Heart right ventricle (tissue), 16 donors: Measurements from ENCODE around the gene CNTN2. TPM values are rescaled to one million over a fixed set of nuclear protein-coding genes. Genes with fewer than 3 reads are reported as not detected.

ENCODE experiments used
- ATAC-seq, 8 donors: fragments of 200-7000 bp; cut with Tn5 transposase; one replicate each; pipeline ENCODE4 v1.9.1; 2020; ENCODE audit warnings: mild to moderate bottlenecking in 8 of 8, moderate library complexity in 8 of 8, moderate number of reproducible peaks in 1 of 8
- DNase-seq, 2 donors: peaks; one replicate each; pipeline ENCODE4 v3.0.0-alpha.2; 2020
- H3K27ac ChIP-seq, 10 donors: fragments of 200-600 bp; sonication (generic) in 2 of 10; one replicate each; pipeline versions ENCODE4 v1.5.0 to v1.8.0; 2020 to 2022; ENCODE audit warnings: mild to moderate bottlenecking in 3 of 10
- H3K27me3 ChIP-seq, 7 donors: fragments of 200-600 bp; one replicate each; pipeline ENCODE4 v1.8.0; 2021 to 2022; ENCODE audit warnings: mild to moderate bottlenecking in 2 of 7
- H3K36me3 ChIP-seq, 9 donors: fragments of 200-600 bp; sonication (generic) in 1 of 9; one replicate each; pipeline versions ENCODE4 v1.5.0 to v1.8.0; 2020 to 2022; ENCODE audit warnings: mild to moderate bottlenecking in 2 of 9
- H3K4me1 ChIP-seq, 9 donors: fragments of 200-600 bp; sonication (generic) in 1 of 9; one replicate each; pipeline versions ENCODE4 v1.5.0 to v1.8.0; 2020 to 2022; ENCODE audit warnings: mild to moderate bottlenecking in 4 of 9
- H3K4me3 ChIP-seq, 10 donors: fragments of 200-600 bp; sonication (generic) in 2 of 10; one replicate each; pipeline versions ENCODE4 v1.5.0 to v1.8.0; 2020 to 2022; ENCODE audit warnings: mild to moderate bottlenecking in 7 of 10, moderate library complexity in 2 of 10
- H3K9me3 ChIP-seq, 11 donors: fragments of 200-600 bp in 10 of 11; sonication (generic) in 2 of 11; one replicate each; pipeline versions ENCODE4 v1.5.0 to v1.8.0; 2013 to 2022; ENCODE audit warnings: mild to moderate bottlenecking in 2 of 11, control low read depth in 1 of 11, moderate library complexity in 1 of 11
- WGBS, 2 donors: extraction: QIAGEN DNeasy Blood & Tissue Kit; methylation state at CpG; one replicate each; pipeline ENCODE4 v1.1.7; 2013; ENCODE audit warnings: inconsistent platforms in 1 of 2; 5-methylcytosine and 5-hydroxymethylcytosine counted together
- intact Hi-C, 10 donors: fragments of 100-400 bp; cut with DNase I; formaldehyde crosslinking; loops; one replicate each; pipeline versions ENCODE4 v1.11.1 to v1.14.2; 2022
- polyA plus RNA-seq, 2 donors: library from polyadenylated mRNA; stranded (reverse); fragments of 200-250 nt; gene quantifications; one replicate each; pipeline ENCODE4 v1.2.3, GENCODE V29; 2013
- total RNA-seq, 10 donors: library from RNA; stranded (reverse); fragmentation: NEBNext Ultra II Directional in 3 of 10; extraction: Animal tissue kit (Norgen Biotek cat#: 25700) in 3 of 10; gene quantifications; one replicate each; pipeline versions ENCODE4 v1.2.1 to v1.2.4, GENCODE V29; 2021 to 2023
- TF ChIP-seq, protein P1 (sequence below), 9 donors: fragments of 200-600 bp; sonication (generic) in 2 of 9; IDR thresholded peaks; one replicate each; pipeline versions ENCODE4 v1.5.0 to v1.8.0; 2021 to 2022; ENCODE audit warnings: antibody characterized with exemption in 9 of 9, mild to moderate bottlenecking in 5 of 9, moderate library complexity in 1 of 9
- donor health status: Arrhythmogenic right ventricular cardiomyopathy.
- donor health status: ischemic (EF 13 %, LVEDD 7.1; RV severe dilation, severe dysfunction).
- donor health status: healthy with polysubstance abuse.
- donor health status: DM: no; HTN: yes; CAD: no.
- donor health status: DM: no; HTN: no; CAD: no.
- donor health status: ischemic (EF 25% LVEDD 6.9; RV normal size, moderate dysfunction).
- donor health status: ischemic (EF 25% LVEDD 5.7; RV mildly dilated, moderate dysfunction).
- donor health status: healthy.
- donor health status: DM: yes; HTN: yes; CAD: no.
- donor health status: Ischemic cardiomyopathy.
- donor health status: ischemic (EF 35%, LVEDD 5.7; RV mildly dilated, moderate dysfunction).
- donor health status: nonischemic (EF 11% LVEDD 7.7; RV severe dilation, severe dysfunction).
- donor health status: DM: yes; HTN: yes; CAD: no.
- donor health status: PGD.
- donor health status: ischemic (EF 29% LVEDD 5.4; RV normal size, mild dysfunction).
- donor health status: nonischemic (EF 23%, LVEDD 6.1; RV moderate dilation, normal function).

Gene CNTN2
- total and polyA plus RNA-seq, 12 donors, result 0.04 to 0.73 (median 0.25) TPM; not detected in 3

DNA sequence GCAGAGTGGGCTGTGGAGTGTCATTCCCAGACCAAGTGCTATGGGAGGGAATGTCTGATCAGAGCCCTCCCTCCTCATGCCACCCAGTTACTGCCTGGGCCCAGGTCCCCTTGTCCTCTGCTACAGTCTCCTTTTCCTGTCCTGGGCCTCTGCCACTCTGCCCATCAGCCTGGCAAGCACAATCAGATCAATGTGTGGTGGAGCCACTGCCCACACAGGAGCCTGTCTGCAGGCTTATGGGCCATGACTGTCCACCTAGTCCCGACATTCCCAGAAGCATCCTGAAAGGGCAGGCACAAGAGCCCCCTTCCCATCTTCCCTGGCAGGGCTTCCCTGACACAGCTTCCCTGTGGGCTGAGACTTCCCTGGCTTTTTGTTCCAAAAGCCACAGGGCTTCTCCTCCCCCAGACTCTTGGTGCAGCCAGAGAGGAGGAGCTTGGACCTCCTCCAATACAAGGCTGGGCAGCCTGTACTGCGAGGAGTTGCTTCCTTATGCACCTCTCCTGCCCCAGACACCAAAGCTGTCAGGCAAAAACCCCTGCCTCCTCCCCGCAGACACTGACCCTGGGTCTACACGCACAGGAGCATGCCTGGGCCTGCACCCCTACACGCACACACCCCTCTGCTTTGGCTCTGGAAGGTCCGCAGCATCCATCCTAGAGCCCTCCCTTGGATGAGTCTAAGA, 29.2 kb upstream of the CNTN2 start:
- peaks cover 0 to 25% (median 14%) of the 10 kb centered on the region in 9 donors for H3K4me1 ChIP-seq
- no peak overlapping the region for H3K4me3 ChIP-seq
- no peak overlapping the region for H3K27ac ChIP-seq
- ATAC-seq (peak in 7 of 8 donors; percentile 45 to 87 (median 73)), DNase-seq (peak in 1 of 2 donors; percentile 42)
- H3K9me3 ChIP-seq, result no peaks in the 10 kb centered on the region
- 45 to 51% methylated on average over 6 of the region's 6 CpGs for WGBS, 2 donors
- peaks cover 0 to 4% (median 0%) of the 10 kb centered on the region in 7 donors for H3K27me3 ChIP-seq
- intact Hi-C loops, result no loop called here
- H3K36me3 ChIP-seq, result peaks cover 0 to 12% (median 0%) of the 10 kb centered on the region in 9 donors
- TF ChIP-seq, protein P1, sequence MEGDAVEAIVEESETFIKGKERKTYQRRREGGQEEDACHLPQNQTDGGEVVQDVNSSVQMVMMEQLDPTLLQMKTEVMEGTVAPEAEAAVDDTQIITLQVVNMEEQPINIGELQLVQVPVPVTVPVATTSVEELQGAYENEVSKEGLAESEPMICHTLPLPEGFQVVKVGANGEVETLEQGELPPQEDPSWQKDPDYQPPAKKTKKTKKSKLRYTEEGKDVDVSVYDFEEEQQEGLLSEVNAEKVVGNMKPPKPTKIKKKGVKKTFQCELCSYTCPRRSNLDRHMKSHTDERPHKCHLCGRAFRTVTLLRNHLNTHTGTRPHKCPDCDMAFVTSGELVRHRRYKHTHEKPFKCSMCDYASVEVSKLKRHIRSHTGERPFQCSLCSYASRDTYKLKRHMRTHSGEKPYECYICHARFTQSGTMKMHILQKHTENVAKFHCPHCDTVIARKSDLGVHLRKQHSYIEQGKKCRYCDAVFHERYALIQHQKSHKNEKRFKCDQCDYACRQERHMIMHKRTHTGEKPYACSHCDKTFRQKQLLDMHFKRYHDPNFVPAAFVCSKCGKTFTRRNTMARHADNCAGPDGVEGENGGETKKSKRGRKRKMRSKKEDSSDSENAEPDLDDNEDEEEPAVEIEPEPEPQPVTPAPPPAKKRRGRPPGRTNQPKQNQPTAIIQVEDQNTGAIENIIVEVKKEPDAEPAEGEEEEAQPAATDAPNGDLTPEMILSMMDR (IDR thresholded peaks at IDR 0.05), result no peak

DNA sequence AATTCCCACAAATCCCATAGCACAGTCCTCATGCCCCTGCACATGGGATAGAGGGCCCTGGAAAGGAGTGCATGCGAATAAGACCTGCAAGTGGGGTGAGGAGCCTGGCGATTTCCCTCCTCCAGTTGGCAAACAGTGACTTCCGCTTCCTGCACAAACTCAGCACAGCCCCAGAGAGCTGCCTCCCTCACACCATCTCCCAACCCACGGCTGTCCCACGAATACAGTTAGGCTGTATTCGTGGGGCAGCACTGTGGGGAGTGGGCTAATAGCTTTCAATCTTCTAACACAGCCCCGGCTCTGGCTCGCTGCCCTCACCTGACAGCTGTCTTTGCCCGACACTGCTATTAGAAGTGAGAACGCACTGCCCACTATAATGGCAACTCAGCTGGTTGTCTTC, 28.2 kb upstream of the CNTN2 start:
- Histone ChIP-seq H3K4me3 (no peak overlapping the region), H3K4me1 (peaks cover 0 to 25% (median 14%) of the 10 kb centered on the region in 9 donors), H3K9me3 (no peaks in the 10 kb centered on the region), H3K27me3 (peaks cover 0 to 4% (median 0%) of the 10 kb centered on the region in 7 donors), H3K27ac (no peak overlapping the region), H3K36me3 (peaks cover 0 to 12% (median 0%) of the 10 kb centered on the region in 9 donors)
- DNase-seq (no peak), ATAC-seq (peak in 1 of 8 donors; percentile 10)
- 60 to 62% methylated on average over 10 of the region's 10 CpGs for WGBS, 2 donors
- intact Hi-C loops, result no loop called here
- TF ChIP-seq, protein P1 (IDR thresholded peaks at IDR 0.05), result no peak

DNA sequence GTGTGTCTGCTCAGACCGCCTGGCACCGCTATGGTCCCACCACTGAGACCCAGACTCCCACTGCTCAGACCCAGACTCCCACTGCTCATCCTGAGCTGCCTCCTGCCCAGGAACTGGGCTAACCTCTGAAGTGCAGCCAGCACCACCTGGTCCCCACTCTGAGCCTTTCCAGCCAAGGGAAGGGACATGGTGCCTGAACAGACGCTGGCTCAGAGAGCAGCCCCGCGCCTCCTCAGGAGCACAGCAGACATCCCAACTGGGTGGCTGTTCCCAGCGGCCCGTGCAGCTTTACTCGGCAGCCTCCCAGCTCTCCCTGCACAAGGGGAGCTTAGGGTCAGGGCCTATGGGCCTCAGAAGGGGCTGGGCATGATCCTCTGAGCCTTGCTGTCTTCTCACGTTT, 27.8 kb upstream of the CNTN2 start:
- Histone ChIP-seq H3K4me3 (no peak overlapping the region), H3K9me3 (no peaks in the 10 kb centered on the region), H3K27me3 (peaks cover 0 to 7% (median 0%) of the 10 kb centered on the region in 7 donors), H3K36me3 (peaks cover 0 to 12% (median 0%) of the 10 kb centered on the region in 9 donors), H3K4me1 (peaks cover 0 to 25% (median 14%) of the 10 kb centered on the region in 9 donors), H3K27ac (no peak overlapping the region)
- DNase-seq (no peak), ATAC-seq (no peak)
- TF ChIP-seq, protein P1 (IDR thresholded peaks at IDR 0.05), result no peak
- WGBS, 2 donors, result 80 to 81% methylated on average over 9 of the region's 9 CpGs
- intact Hi-C loops, result no loop called here

DNA sequence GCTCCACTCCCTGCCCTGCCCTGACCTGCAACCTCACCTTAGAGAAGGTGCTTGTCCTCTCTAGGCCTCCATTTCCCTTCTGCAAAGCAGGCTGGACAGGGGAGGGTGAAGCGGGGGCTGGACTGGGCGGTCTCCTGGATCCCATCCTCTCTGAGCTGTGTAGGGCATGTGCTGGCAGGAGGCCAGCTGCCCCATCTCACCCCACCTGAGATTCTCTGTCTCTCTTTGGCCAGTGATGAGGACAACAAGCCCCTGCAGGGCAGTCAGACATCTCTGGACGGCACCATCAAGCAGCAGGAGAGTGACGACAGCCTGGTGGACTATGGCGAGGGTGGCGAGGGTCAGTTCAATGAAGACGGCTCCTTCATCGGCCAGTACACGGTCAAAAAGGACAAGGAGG, 26.9 kb upstream of the CNTN2 start:
- H3K4me1 ChIP-seq, result peaks cover 0 to 25% (median 14%) of the 10 kb centered on the region in 9 donors
- ATAC-seq (no peak), DNase-seq (no peak)
- peaks cover 0 to 9% (median 0%) of the 10 kb centered on the region in 7 donors for H3K27me3 ChIP-seq
- no peak overlapping the region for H3K27ac ChIP-seq
- TF ChIP-seq, protein P1 (IDR thresholded peaks at IDR 0.05), result no peak
- WGBS, 2 donors, result 80 to 92% methylated on average over 9 of the region's 9 CpGs
- intact Hi-C loops, result no loop called here
- H3K9me3 ChIP-seq, result no peaks in the 10 kb centered on the region
- peaks cover 0 to 12% (median 0%) of the 10 kb centered on the region in 9 donors for H3K36me3 ChIP-seq
- H3K4me3 ChIP-seq, result no peak overlapping the region
